ENCODE results near the gene MAP3K7CL.

DNA sequence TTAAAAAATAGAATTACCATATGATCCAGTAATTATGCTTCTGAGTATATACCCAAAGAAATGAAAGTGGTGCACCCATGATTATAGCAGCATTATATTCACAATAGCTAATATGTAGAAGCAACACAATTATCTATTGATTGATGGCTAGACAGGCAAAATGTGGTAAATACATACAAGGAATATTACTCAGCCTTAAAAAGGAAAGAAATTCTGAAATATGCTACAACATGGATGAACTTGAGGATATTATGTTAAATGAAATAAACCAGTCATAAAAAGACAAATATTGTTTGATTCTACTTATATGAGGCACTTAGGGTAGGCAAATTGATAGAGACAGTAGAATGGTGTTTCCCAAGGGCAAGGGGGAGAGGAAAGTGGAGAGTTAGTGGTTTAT lies 80.8 kb downstream of the MAP3K7CL start:
- TF ChIP-seq YY1 (IDR thresholded peaks at IDR 0.05; ENCODE audit: insufficient read depth, insufficient read length) (no peak), ZNF274 (IDR thresholded peaks at IDR 0.05; ENCODE audit: low read depth, low read length) (no peak)

All from NT2/D1 (cell line).